Progenitor cell of endocrine pancreas (in vitro differentiated cells): ENCODE data around the gene DGKA. TPM values are rescaled to one million over a fixed set of nuclear protein-coding genes. Genes with fewer than 3 reads are reported as not detected.
A peak's percentile ranks its signal among the peaks of the same experiment; 100 is the strongest.
"Not testable (repeated sequence)": the region's sequence is repeated elsewhere in the genome, so short reads cannot be mapped to it uniquely, and the experiment has no call there.

Source experiments
- DNase-seq: peaks from one replicate; pipeline ENCODE4 v3.0.0; 2021; ENCODE audit warnings: low spot score; ENCODE audit not compliant: unreplicated experiment
- H3K27ac Mint-ChIP-seq: 2 replicates; pipeline ENCODE4 v1.8.0; 2021; ENCODE audit warnings: mild to moderate bottlenecking, moderate library complexity, mixed read lengths
- H3K27me3 Mint-ChIP-seq: 2 replicates; pipeline ENCODE4 v1.8.0; 2021; ENCODE audit warnings: mixed read lengths
- H3K36me3 Mint-ChIP-seq: 2 replicates; pipeline ENCODE4 v1.8.0; 2022; ENCODE audit warnings: mixed read lengths; ENCODE audit not compliant: insufficient read depth
- H3K4me1 Mint-ChIP-seq: 2 replicates; pipeline ENCODE4 v1.8.0; 2021; ENCODE audit warnings: low read depth, mixed read lengths
- H3K4me3 Mint-ChIP-seq: 2 replicates; pipeline ENCODE4 v1.8.0; 2021; ENCODE audit warnings: low read depth, mild to moderate bottlenecking, moderate library complexity, mixed read lengths
- H3K9me3 Mint-ChIP-seq: 2 replicates; pipeline ENCODE4 v1.8.0; 2021; ENCODE audit warnings: low read depth, mixed read lengths
- CTCF ChIP-seq: fragments of 200-600 bp; sonication (generic); IDR thresholded peaks from one replicate; pipeline ENCODE4 v1.5.0; 2021; ENCODE audit warnings: antibody characterized with exemption, mild to moderate bottlenecking; ENCODE audit not compliant: unreplicated experiment
- total RNA-seq: library from RNA; stranded (reverse); gene quantifications from 2 replicates; pipeline ENCODE4 v1.2.1, GENCODE V29; 2021

Gene DGKA
- total RNA-seq, 1 donor from 2014 or later = 10.2 TPM

DNA sequence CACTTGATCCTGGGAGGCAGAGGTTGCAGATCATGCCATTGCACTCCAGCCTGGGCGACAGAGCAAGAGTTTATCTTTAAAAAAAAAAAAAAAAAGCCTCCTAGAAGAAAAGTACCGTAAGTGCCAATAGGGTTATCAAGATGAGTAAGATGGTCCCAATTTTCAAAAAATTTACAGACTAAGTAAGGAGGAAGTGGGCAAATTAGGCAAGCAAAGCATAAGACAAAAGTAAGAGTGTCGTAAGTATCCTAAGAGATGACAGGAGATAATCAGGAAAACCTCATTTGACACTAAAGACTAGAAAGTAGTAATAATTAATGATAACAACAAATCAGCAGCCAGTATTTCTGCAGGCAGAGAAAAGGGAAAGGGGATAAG lies 15.5 kb upstream of the DGKA start:
- no peak for DNase-seq
- Mint-ChIP-seq H3K27ac (no peak overlapping the region), H3K9me3 (no peaks in the 10 kb centered on the region), H3K27me3 (no peaks in the 10 kb centered on the region), H3K36me3 (peaks cover 12% of the 10 kb centered on the region), H3K4me1 (peaks cover 2% of the 10 kb centered on the region), H3K4me3 (no peak overlapping the region)
- no peak for TF ChIP-seq CTCF

GRCh38 chr12:55919032-55919431 lies 11.9 kb upstream of the DGKA start:
- not testable (repeated sequence) for H3K9me3 Mint-ChIP-seq, H3K4me3 Mint-ChIP-seq, H3K27ac Mint-ChIP-seq, H3K27me3 Mint-ChIP-seq, H3K36me3 Mint-ChIP-seq, H3K4me1 Mint-ChIP-seq, DNase-seq

GRCh38 chr12:55922126-55922525 lies 8.8 kb upstream of the DGKA start:
- Mint-ChIP-seq H3K27ac (no peak overlapping the region), H3K9me3 (no peaks in the 10 kb centered on the region), H3K4me1 (peaks cover 14% of the 10 kb centered on the region), H3K27me3 (no peaks in the 10 kb centered on the region), H3K36me3 (peaks cover 5% of the 10 kb centered on the region), H3K4me3 (no peak overlapping the region)
- no peak for DNase-seq
- TF ChIP-seq CTCF = no peak

- not testable (repeated sequence) for H3K27ac Mint-ChIP-seq, H3K4me3 Mint-ChIP-seq, H3K9me3 Mint-ChIP-seq, DNase-seq, H3K27me3 Mint-ChIP-seq, H3K36me3 Mint-ChIP-seq
- H3K4me1 Mint-ChIP-seq = peaks cover 16% of the 10 kb centered on the region
Observed at GRCh38 chr12:55923648-55924047, 7.3 kb upstream of the DGKA start.

GRCh38 chr12:55925371-55925770 lies 5.6 kb upstream of the DGKA start:
- H3K36me3 Mint-ChIP-seq = peaks cover 4% of the 10 kb centered on the region
- no peak for DNase-seq
- no peaks in the 10 kb centered on the region for H3K9me3 Mint-ChIP-seq
- H3K27ac Mint-ChIP-seq = peak overlapping the region; percentile 99
- no peaks in the 10 kb centered on the region for H3K27me3 Mint-ChIP-seq
- TF ChIP-seq CTCF = no peak
- H3K4me3 Mint-ChIP-seq = peak overlapping the region; percentile 99
- H3K4me1 Mint-ChIP-seq = peaks cover 19% of the 10 kb centered on the region

DNA sequence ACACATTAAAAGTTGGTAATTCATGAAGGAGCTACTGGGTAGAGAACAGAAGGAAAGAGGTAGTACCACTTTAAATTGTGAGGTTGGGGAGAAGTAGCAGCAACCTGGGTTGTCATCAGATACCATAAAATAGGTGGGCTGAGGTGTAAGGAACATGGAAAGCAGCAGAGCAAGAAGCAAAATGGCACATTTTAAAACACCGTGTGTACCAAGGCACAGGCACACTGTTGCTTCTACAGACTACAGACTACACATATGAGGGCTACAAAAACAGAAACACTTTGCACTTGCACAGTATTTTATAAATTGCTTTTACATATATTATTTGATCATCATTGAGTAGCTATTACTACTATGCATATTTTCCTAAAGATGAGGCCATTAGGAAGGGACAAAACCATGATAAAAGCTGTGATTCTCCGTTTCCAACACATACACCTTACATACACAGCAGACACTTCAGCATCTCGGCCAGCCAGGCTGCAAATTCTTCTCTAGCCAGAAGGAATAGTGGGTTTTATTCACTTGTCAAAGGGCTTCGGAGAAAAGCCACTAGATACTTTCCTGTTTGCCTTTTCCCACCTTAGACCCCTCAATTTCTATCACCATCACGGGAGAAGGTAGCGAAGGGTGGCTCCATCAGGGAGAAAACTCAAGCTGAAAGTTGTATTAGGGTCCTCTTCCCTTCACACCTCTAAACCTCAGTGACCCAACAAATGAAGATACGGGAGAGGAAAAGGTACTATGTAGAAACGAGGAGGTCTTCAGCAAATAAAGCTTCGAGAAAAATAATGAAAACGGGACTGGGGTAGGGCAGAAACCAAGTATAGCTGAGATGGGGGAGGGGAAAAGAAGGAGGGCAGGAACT lies 4.9 kb upstream of the DGKA start:
- TF ChIP-seq CTCF = no peak
- H3K4me3 Mint-ChIP-seq = peak overlapping the region; percentile 99
- peaks cover 22% of the 10 kb centered on the region for H3K4me1 Mint-ChIP-seq
- H3K36me3 Mint-ChIP-seq = peaks cover 4% of the 10 kb centered on the region
- H3K9me3 Mint-ChIP-seq = no peaks in the 10 kb centered on the region
- DNase-seq = no peak
- peak overlapping the region; percentile 99 for H3K27ac Mint-ChIP-seq
- peaks cover under 1% of the 10 kb centered on the region for H3K27me3 Mint-ChIP-seq
